Measurements from ENCODE around the gene ZNF432. TPM values are rescaled to one million over a fixed set of nuclear protein-coding genes. Genes with fewer than 3 reads are reported as not detected.

Gene ZNF432
- total and polyA plus RNA-seq, 7 donors, result 3.1 to 6.6 (median 4.4) TPM

DNA sequence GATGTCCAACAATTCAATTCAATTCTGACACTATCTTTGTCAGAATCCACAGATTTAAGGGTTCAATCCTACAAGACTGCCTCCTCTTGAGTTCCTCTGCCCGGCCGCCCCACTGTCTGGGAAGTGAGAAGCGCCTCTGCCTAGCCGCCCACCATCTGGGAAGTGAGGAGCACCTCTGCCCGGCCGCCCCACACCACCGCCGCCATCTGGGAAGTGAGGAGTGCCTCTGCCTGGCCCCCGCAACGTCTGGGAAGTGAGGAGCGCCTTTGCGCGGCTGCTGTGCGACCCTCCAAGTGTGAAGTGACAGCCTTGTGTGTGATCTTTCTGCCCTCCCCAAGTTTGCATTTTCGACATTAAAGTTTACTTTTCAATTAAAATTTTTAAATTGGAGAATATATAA is 26.4 kb downstream of the ZNF432 start:
- Histone ChIP-seq H3K36me3 (ENCODE audit: insufficient read depth in 1 of 2, low read depth in 1 of 2) (peaks cover 40 to 96% of the 10 kb centered on the region in 2 donors), H3K9me3 (peaks cover 77% of the 10 kb centered on the region), H3K4me1 (peaks cover 1% of the 10 kb centered on the region), H3K4me3 (no peak overlapping the region), H3K27ac (no peak overlapping the region), H3K27me3 (ENCODE audit: insufficient read depth in 3 of 3, low read length in 2 of 3) (no peaks in the 10 kb centered on the region)
- peak in 1 of 2 donors; percentile 47 for DNase-seq
- no peak for ATAC-seq
- 97 to 98% (median 98%) methylated on average over 15 of the region's 15 CpGs for WGBS, 3 donors
- intact Hi-C loops (cut with DNase I), result no loop called here
- TF ChIP-seq, protein P1, sequence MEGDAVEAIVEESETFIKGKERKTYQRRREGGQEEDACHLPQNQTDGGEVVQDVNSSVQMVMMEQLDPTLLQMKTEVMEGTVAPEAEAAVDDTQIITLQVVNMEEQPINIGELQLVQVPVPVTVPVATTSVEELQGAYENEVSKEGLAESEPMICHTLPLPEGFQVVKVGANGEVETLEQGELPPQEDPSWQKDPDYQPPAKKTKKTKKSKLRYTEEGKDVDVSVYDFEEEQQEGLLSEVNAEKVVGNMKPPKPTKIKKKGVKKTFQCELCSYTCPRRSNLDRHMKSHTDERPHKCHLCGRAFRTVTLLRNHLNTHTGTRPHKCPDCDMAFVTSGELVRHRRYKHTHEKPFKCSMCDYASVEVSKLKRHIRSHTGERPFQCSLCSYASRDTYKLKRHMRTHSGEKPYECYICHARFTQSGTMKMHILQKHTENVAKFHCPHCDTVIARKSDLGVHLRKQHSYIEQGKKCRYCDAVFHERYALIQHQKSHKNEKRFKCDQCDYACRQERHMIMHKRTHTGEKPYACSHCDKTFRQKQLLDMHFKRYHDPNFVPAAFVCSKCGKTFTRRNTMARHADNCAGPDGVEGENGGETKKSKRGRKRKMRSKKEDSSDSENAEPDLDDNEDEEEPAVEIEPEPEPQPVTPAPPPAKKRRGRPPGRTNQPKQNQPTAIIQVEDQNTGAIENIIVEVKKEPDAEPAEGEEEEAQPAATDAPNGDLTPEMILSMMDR (IDR thresholded peaks at IDR 0.05), result no peak

DNA sequence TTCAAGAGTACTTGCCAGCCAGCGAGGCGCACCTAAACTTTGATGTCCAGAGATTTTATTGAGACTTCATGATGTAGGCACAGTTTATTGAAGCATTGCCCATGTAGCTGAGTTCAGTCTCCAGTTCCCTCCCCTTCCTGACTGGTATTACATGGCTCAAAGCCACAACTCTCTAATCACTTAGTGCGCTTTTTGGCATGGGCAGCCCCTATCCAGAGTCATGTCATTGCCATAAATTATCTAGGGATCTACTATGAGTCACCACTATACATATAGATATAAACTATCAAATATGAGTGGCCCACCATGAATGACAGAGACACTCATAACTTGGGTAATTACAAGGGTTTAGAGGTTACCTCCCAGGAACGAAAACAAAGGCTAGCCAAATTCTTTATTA is 28.1 kb downstream of the ZNF432 start:
- Histone ChIP-seq H3K27me3 (ENCODE audit: insufficient read depth in 3 of 3, low read length in 2 of 3) (no peaks in the 10 kb centered on the region), H3K9me3 (peaks cover 82% of the 10 kb centered on the region), H3K4me3 (no peak overlapping the region), H3K4me1 (no peaks in the 10 kb centered on the region), H3K27ac (no peak overlapping the region), H3K36me3 (ENCODE audit: insufficient read depth in 1 of 2, low read depth in 1 of 2) (peaks cover 57 to 100% of the 10 kb centered on the region in 2 donors)
- 96 to 98% (median 97%) methylated on average over 4 of the region's 4 CpGs for WGBS, 3 donors
- TF ChIP-seq, protein P1 (IDR thresholded peaks at IDR 0.05), result no peak
- ATAC-seq, result no peak
- intact Hi-C loops (cut with DNase I), result no loop called here
- no peak for DNase-seq

DNA sequence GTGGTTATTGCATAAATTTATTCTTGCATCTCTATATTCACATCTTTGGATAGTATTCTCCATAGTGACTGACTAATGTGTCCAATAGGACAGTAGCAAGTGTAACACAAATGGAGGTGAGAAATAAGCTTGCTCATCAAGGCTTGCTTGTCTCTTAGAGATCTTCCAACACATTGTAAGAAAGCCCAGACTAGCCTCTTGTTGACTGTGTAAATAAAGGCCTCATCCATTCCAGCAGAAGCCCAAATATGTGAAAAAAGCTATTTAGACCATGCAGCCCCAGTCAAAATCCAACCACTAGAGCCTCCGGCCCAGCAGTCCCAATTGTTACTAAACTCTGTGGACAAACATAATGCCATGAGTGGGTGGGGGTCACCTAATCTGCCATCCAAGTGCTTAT is 38.0 kb downstream of the ZNF432 start:
- Histone ChIP-seq H3K9me3 (peaks cover 72% of the 10 kb centered on the region), H3K27me3 (ENCODE audit: insufficient read depth in 3 of 3, low read length in 2 of 3) (peaks cover 0 to 1% (median 0%) of the 10 kb centered on the region in 3 donors), H3K4me3 (no peak overlapping the region), H3K36me3 (ENCODE audit: insufficient read depth in 1 of 2, low read depth in 1 of 2) (peaks cover 7 to 23% of the 10 kb centered on the region in 2 donors), H3K27ac (no peak overlapping the region), H3K4me1 (peaks cover 3% of the 10 kb centered on the region)
- DNase-seq (no peak), ATAC-seq (no peak)
- WGBS, 3 donors, result 78 to 91% (median 88%) methylated on average over 1 of the region's 1 CpG
- intact Hi-C loops (cut with DNase I), result no loop called here
- TF ChIP-seq, protein P1 (IDR thresholded peaks at IDR 0.05), result no peak

DNA sequence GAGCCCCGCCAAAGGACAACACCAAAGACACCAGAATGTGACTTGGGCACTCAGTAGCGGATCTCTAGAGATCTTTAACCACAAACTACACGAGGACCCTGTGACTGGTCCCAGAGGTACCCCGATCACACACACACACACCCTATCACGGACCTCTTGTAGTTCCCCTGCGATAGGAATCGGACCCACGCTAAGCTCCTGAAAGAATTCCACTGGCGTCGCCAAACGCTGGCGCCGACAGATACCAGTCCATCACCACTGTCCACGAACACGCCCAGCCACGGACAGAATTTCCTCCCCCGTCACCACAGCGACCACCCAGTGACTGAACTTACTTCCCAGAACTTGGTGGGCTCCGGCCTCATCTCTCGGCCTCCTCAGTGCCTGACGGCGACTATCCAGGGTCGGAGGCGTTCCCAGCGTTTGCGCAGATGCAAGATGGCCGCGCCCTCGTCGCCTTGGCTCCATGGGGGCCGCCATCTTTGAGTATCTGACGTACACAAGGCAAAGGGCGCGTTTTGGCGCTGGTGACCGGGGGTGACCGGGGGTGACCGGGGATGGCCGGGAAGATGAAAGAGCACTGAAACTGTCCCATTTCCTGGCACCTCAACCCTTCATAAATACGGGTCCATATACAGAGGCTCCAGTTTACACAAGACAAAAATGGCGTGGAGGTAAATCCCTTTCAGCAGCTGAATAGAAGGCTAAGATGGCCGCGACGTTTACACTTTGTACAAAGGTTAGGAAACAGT is 40.7 kb downstream of the ZNF432 start, which contains the start of gene ZNF615:
ZNF615 (minus strand) TSS at position 406 of the 752 bp plus-strand sequence. CDS start 4,500 bp downstream, outside the sequence.
- H3K4me1 ChIP-seq, result peaks cover 3% of the 10 kb centered on the region
- TF ChIP-seq, protein P1 (IDR thresholded peaks at IDR 0.05), result no peak
- WGBS, 3 donors, result 0 to 1% (median 0%) methylated on average over 44 of the region's 44 CpGs
- H3K36me3 ChIP-seq (ENCODE audit: insufficient read depth in 1 of 2, low read depth in 1 of 2), result peaks cover 4 to 18% of the 10 kb centered on the region in 2 donors
- intact Hi-C loops (cut with DNase I), result loop anchor here in 1 of 2 donors (2.0 kb wide), 1 partner anchor 21 kb away; the partner anchor contains the start of gene ZNF614
- peak within 1 kb of the TSS; percentile 79 for H3K4me3 ChIP-seq
- ATAC-seq (peak; percentile 98 to 100 (median 99)), DNase-seq (peak; percentile 89 to 92)
- peak within 1 kb of the TSS; percentile 86 for H3K27ac ChIP-seq
- H3K9me3 ChIP-seq, result peaks cover 71% of the 10 kb centered on the region
- peaks cover 0 to 1% (median 0%) of the 10 kb centered on the region in 3 donors for H3K27me3 ChIP-seq (ENCODE audit: insufficient read depth in 3 of 3, low read length in 2 of 3)
